ENCODE measurements around the gene LIN9. TPM values are rescaled to one million over a fixed set of nuclear protein-coding genes. Genes with fewer than 3 reads are reported as not detected.

The LIN9 gene
- total and polyA plus RNA-seq, 7 donors: 1.1 to 2.6 (median 1.6) TPM

DNA sequence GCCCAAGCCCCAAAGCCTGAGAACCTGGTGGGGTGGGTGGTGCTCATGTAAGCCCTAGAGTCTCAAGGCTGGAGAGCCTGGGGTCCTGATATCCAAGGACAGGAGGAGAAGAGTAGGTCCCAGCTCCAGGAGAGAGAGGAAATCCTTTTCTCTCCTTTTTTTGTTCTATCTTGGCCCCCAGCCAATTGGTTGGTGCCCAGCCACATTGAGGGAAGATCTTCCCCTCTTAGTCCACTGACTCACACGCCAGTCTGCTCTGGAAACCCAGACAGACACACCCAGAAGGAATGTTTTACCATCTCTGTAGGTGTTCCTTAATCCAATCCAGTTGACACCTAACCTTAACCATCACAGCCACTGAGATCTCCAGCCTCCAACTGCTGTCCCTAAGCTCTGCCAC, 16.2 kb upstream of the LIN9 start:
- no peak overlapping the region for H3K27ac ChIP-seq
- no peaks in the 10 kb centered on the region for H3K4me1 ChIP-seq
- intact Hi-C loops (cut with DNase I): no loop called here
- no peak overlapping the region for H3K4me3 ChIP-seq
- H3K9me3 ChIP-seq: no peaks in the 10 kb centered on the region
- WGBS, 3 donors: 29 to 67% (median 48%) methylated on average over 1 of the region's 1 CpG
- H3K27me3 ChIP-seq (ENCODE audit: insufficient read depth in 3 of 3, low read length in 2 of 3): no peaks in the 10 kb centered on the region
- DNase-seq (no peak), ATAC-seq (no peak)
- TF ChIP-seq, protein P1, sequence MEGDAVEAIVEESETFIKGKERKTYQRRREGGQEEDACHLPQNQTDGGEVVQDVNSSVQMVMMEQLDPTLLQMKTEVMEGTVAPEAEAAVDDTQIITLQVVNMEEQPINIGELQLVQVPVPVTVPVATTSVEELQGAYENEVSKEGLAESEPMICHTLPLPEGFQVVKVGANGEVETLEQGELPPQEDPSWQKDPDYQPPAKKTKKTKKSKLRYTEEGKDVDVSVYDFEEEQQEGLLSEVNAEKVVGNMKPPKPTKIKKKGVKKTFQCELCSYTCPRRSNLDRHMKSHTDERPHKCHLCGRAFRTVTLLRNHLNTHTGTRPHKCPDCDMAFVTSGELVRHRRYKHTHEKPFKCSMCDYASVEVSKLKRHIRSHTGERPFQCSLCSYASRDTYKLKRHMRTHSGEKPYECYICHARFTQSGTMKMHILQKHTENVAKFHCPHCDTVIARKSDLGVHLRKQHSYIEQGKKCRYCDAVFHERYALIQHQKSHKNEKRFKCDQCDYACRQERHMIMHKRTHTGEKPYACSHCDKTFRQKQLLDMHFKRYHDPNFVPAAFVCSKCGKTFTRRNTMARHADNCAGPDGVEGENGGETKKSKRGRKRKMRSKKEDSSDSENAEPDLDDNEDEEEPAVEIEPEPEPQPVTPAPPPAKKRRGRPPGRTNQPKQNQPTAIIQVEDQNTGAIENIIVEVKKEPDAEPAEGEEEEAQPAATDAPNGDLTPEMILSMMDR (IDR thresholded peaks at IDR 0.05): no peak
- no peaks in the 10 kb centered on the region for H3K36me3 ChIP-seq (ENCODE audit: insufficient read depth in 1 of 2, low read depth in 1 of 2)

DNA sequence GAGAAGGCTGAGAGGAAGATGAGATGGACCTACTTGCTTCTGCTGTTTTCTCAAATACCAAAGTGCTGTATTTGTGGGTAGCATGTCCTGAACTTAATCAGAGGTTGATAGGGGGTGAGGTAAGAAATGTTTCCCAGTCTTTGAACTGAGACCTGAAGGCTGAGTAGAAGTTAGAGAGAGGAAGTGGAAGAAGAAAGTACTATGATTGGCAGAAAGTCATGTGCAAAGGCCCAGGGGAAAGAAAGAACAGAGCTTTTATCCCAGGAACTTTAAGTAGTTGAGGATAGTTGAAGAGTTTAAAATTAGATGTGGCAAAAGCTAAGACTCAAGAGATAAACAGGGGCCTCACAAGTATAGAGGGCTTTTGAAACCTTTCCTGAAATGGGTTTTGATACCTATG, 15.5 kb upstream of the LIN9 start:
- DNase-seq (no peak), ATAC-seq (no peak)
- H3K4me3 ChIP-seq: no peak overlapping the region
- intact Hi-C loops (cut with DNase I): no loop called here
- H3K27me3 ChIP-seq (ENCODE audit: insufficient read depth in 3 of 3, low read length in 2 of 3): no peaks in the 10 kb centered on the region
- no peaks in the 10 kb centered on the region for H3K9me3 ChIP-seq
- no peak overlapping the region for H3K27ac ChIP-seq
- TF ChIP-seq, protein P1 (IDR thresholded peaks at IDR 0.05): no peak
- H3K4me1 ChIP-seq: no peaks in the 10 kb centered on the region
- H3K36me3 ChIP-seq (ENCODE audit: insufficient read depth in 1 of 2, low read depth in 1 of 2): no peaks in the 10 kb centered on the region

DNA sequence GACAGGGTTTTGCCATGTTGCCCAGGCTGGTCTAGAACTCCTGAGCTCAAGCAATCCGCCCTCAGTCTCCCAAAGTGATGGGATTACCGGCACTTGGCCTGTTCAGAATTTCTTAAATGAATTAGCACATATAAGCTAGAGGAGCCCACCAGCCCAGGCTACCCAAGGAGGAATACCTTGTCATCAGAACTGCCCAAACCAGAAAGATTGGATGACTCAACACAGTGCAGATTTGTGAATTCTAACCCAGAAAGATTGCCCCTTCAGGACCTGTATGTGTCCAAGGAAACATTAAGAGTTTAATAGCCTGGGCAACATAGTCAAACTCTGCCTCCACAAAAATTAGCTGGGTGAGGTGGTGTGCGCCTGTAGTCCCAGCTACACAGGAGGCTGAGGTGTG, 14.0 kb upstream of the LIN9 start:
- H3K4me3 ChIP-seq: no peak overlapping the region
- H3K9me3 ChIP-seq: no peaks in the 10 kb centered on the region
- intact Hi-C loops (cut with DNase I): no loop called here
- no peak for DNase-seq
- no peaks in the 10 kb centered on the region for H3K36me3 ChIP-seq (ENCODE audit: insufficient read depth in 1 of 2, low read depth in 1 of 2)
- WGBS, 3 donors: 94 to 98% (median 98%) methylated on average over 3 of the region's 3 CpGs
- TF ChIP-seq, protein P1 (IDR thresholded peaks at IDR 0.05): no peak
- H3K4me1 ChIP-seq: no peaks in the 10 kb centered on the region
- ATAC-seq: no peak
- H3K27ac ChIP-seq: no peak overlapping the region
- H3K27me3 ChIP-seq (ENCODE audit: insufficient read depth in 3 of 3, low read length in 2 of 3): no peaks in the 10 kb centered on the region

DNA sequence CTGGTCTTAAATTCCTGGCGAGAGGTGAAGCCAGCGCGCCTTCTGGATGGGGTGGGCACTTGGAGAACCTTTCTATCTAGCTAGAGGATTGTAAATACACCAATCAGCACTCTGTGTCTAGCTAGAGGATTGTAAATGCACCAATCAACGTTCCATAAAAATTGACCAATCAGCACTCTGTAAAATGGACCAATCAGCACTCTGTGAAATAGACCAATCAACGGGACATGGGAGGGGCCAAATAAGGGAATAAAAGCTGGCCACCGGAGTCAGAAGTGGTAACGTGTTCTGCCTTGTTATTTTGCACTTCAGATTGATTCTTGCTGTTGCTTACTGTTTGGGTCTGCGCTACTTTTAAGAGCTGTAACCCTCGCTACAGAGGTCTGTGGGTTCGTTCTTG, 12.0 kb upstream of the LIN9 start:
- WGBS, 3 donors: 90 to 93% (median 93%) methylated on average over 10 of the region's 10 CpGs
- Histone ChIP-seq H3K27ac (no peak overlapping the region), H3K4me1 (no peaks in the 10 kb centered on the region), H3K36me3 (ENCODE audit: insufficient read depth in 1 of 2, low read depth in 1 of 2) (no peaks in the 10 kb centered on the region), H3K4me3 (no peak overlapping the region), H3K9me3 (no peaks in the 10 kb centered on the region), H3K27me3 (ENCODE audit: insufficient read depth in 3 of 3, low read length in 2 of 3) (no peaks in the 10 kb centered on the region)
- intact Hi-C loops (cut with DNase I): no loop called here
- DNase-seq (no peak), ATAC-seq (no peak)
- TF ChIP-seq, protein P1 (IDR thresholded peaks at IDR 0.05): no peak

DNA sequence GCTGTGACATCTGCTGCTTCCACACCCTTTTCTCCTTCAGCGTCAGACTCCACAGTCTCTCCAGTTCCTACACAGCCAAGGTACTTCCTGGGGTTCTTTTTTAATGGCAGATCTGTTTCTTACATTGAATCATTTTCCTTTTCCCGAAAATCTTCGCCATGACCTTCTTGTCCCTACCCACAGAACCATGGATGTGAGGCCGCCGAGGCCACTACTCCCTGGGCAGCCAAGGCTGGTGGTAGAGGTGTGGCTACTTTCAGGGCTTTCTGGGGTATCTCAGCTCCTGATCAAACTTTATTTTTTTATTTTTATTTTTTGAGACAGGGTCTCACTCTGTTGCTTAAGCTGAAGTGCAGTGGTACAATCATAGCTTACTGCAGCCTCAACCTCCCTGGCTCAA, 9.5 kb upstream of the LIN9 start:
- WGBS, 3 donors: 93 to 95% (median 94%) methylated on average over 5 of the region's 5 CpGs
- ATAC-seq (no peak), DNase-seq (no peak)
- no peaks in the 10 kb centered on the region for H3K27me3 ChIP-seq (ENCODE audit: insufficient read depth in 3 of 3, low read length in 2 of 3)
- H3K4me3 ChIP-seq: no peak overlapping the region
- no peaks in the 10 kb centered on the region for H3K36me3 ChIP-seq (ENCODE audit: insufficient read depth in 1 of 2, low read depth in 1 of 2)
- H3K9me3 ChIP-seq: no peaks in the 10 kb centered on the region
- intact Hi-C loops (cut with DNase I): no loop called here
- no peaks in the 10 kb centered on the region for H3K4me1 ChIP-seq
- TF ChIP-seq, protein P1 (IDR thresholded peaks at IDR 0.05): no peak
- H3K27ac ChIP-seq: no peak overlapping the region
